KMS-11 (cell line): ENCODE results near the gene HSDL1.

Experiments used
- H2AFZ ChIP-seq: fragments of 200-600 bp; sonication (generic); 2 replicates; pipeline ENCODE4 v1.6.1; 2016; ENCODE audit warnings: antibody characterized with exemption, mixed run types, low read depth
- H3K27ac ChIP-seq: fragments of 200-600 bp; sonication (generic); 2 replicates; pipeline ENCODE4 v1.6.1; 2016; ENCODE audit warnings: mild to moderate bottlenecking, mixed run types
- H3K27me3 ChIP-seq: fragments of 200-600 bp; sonication (generic); 2 replicates; pipeline ENCODE4 v1.6.1; 2017; ENCODE audit warnings: mild to moderate bottlenecking, low read depth, mixed run types, moderate library complexity; ENCODE audit not compliant: insufficient read depth
- H3K36me3 ChIP-seq: fragments of 200-600 bp; sonication (generic); 2 replicates; pipeline ENCODE4 v1.6.1; 2017; ENCODE audit warnings: mild to moderate bottlenecking, mixed run types; ENCODE audit not compliant: insufficient read depth
- H3K4me1 ChIP-seq: fragments of 200-600 bp; sonication (generic); 2 replicates; pipeline ENCODE4 v1.6.1; 2016; ENCODE audit warnings: mild to moderate bottlenecking, low read depth, mixed run types; ENCODE audit not compliant: poor library complexity, severe bottlenecking
- H3K4me2 ChIP-seq: fragments of 200-600 bp; sonication (generic); 2 replicates; pipeline ENCODE4 v1.7.0; 2016; ENCODE audit warnings: mild to moderate bottlenecking, mixed run types
- H3K4me3 ChIP-seq: fragments of 200-600 bp; sonication (generic); IDR thresholded peaks from 2 replicates; pipeline ENCODE4 v1.6.1; 2017; ENCODE audit warnings: low read depth, low read length, mixed read lengths; ENCODE audit not compliant: insufficient read depth
- H3K79me2 ChIP-seq: fragments of 200-600 bp; sonication (generic); 2 replicates; pipeline ENCODE4 v1.6.1; 2016; ENCODE audit warnings: low read depth, mixed run types; ENCODE audit not compliant: insufficient read depth
- H3K9ac ChIP-seq: fragments of 200-600 bp; sonication (generic); 2 replicates; pipeline ENCODE4 v1.6.1; 2016; ENCODE audit warnings: mild to moderate bottlenecking, mixed run types
- H4K20me1 ChIP-seq: fragments of 200-600 bp; sonication (generic); 2 replicates; pipeline ENCODE4 v1.6.1; 2016; ENCODE audit warnings: mild to moderate bottlenecking, mixed run types; ENCODE audit not compliant: insufficient read depth
- CTCF ChIP-seq: fragments of 200-600 bp; sonication (generic); conservative IDR thresholded peaks from 2 replicates; pipeline ENCODE4 v1.6.1; 2017; ENCODE audit warnings: low read depth, mild to moderate bottlenecking, antibody characterized with exemption, low read length, moderate library complexity, mixed read lengths

Gene HSDL1

GRCh38 chr16:84141143-84141670, 3.8 kb downstream of the HSDL1 start:
- H3K27ac ChIP-seq = no peak overlapping the region
- H3K9ac ChIP-seq = no peak overlapping the region
- no peaks in the 10 kb centered on the region for H3K36me3 ChIP-seq
- H2AFZ ChIP-seq = no peak overlapping the region
- no peak overlapping the region for H3K4me3 ChIP-seq
- TF ChIP-seq CTCF = 0 out of 2 replicates have a peak, but pooled peaks have one; percentile 21
- no peak overlapping the region for H3K4me2 ChIP-seq
- H3K4me1 ChIP-seq = peaks cover 50% of the 10 kb centered on the region
- H3K27me3 ChIP-seq = no peaks in the 10 kb centered on the region
- H4K20me1 ChIP-seq = no peaks in the 10 kb centered on the region
- H3K79me2 ChIP-seq = peaks cover 21% of the 10 kb centered on the region; the same call in 1 of the 2 replicates

- Histone ChIP-seq H3K4me3 (no peak overlapping the region), H3K27me3 (no peaks in the 10 kb centered on the region), H2AFZ (peak overlapping the region; percentile 23; the same call in 1 of the 2 replicates), H3K9ac (peak overlapping the region; percentile 37; the same call in 1 of the 2 replicates), H3K4me2 (peak overlapping the region; percentile 91), H3K36me3 (no peaks in the 10 kb centered on the region), H3K27ac (peak overlapping the region; percentile 67), H4K20me1 (no peaks in the 10 kb centered on the region), H3K4me1 (peaks cover 54% of the 10 kb centered on the region), H3K79me2 (peaks cover 21% of the 10 kb centered on the region; the same call in 1 of the 2 replicates)
- TF ChIP-seq CTCF = no peak
These were observed 5.2 kb downstream of the HSDL1 start for GRCh38 chr16:84139628-84140258.

GRCh38 chr16:84138824-84139627, 6.0 kb downstream of the HSDL1 start:
- H3K4me2 ChIP-seq = peak overlapping the region; percentile 91
- H3K27ac ChIP-seq = peak overlapping the region; percentile 67

GRCh38 chr16:84138500-84138823, 6.5 kb downstream of the HSDL1 start:
- no peak overlapping the region for H2AFZ ChIP-seq
- H3K27me3 ChIP-seq = no peaks in the 10 kb centered on the region
- peak overlapping the region; percentile 37; the same call in 1 of the 2 replicates for H3K9ac ChIP-seq
- peaks cover 67% of the 10 kb centered on the region for H3K4me1 ChIP-seq
- H3K36me3 ChIP-seq = no peaks in the 10 kb centered on the region
- peak overlapping the region; percentile 67 for H3K27ac ChIP-seq
- TF ChIP-seq CTCF = no peak
- peaks cover 24% of the 10 kb centered on the region for H3K79me2 ChIP-seq
- H4K20me1 ChIP-seq = no peaks in the 10 kb centered on the region
- no peak overlapping the region for H3K4me3 ChIP-seq
- H3K4me2 ChIP-seq = peak overlapping the region; percentile 91

More at GRCh38 chr16:84138824-84139627, 6.0 kb downstream of the HSDL1 start:
- Histone ChIP-seq H3K4me1 (peaks cover 61% of the 10 kb centered on the region), H4K20me1 (no peaks in the 10 kb centered on the region), H2AFZ (peak overlapping the region; percentile 23; the same call in 1 of the 2 replicates), H3K27me3 (no peaks in the 10 kb centered on the region), H3K9ac (peak overlapping the region; percentile 37; the same call in 1 of the 2 replicates), H3K36me3 (no peaks in the 10 kb centered on the region), H3K4me3 (no peak overlapping the region), H3K79me2 (peaks cover 22% of the 10 kb centered on the region)
- no peak; the same call in 1 of the 2 replicates for TF ChIP-seq CTCF
